ENCODE measurements around the gene NUDT14. TPM values are rescaled to one million over a fixed set of nuclear protein-coding genes. Genes with fewer than 3 reads are reported as not detected.

NUDT14 gene
- polyA plus RNA-seq, 1 donor: 17.6 TPM

- DNase-seq: no peak
Measured at GRCh38 chr14:105145381-105146180, 35.5 kb downstream of the NUDT14 start.

GRCh38 chr14:105144666-105145380 lies 36.3 kb downstream of the NUDT14 start:
- no peak for DNase-seq

- no peak for DNase-seq
Measured at GRCh38 chr14:105144026-105144665, 37.0 kb downstream of the NUDT14 start.

- no peak for DNase-seq
Measured at GRCh38 chr14:105143451-105144025, 37.6 kb downstream of the NUDT14 start.

GRCh38 chr14:105142651-105143450 lies 38.3 kb downstream of the NUDT14 start:
- DNase-seq: no peak

GRCh38 chr14:105141486-105142281 lies 39.4 kb downstream of the NUDT14 start:
- no peak for DNase-seq

- DNase-seq: no peak
Measured at GRCh38 chr14:105141026-105141425, 40.1 kb downstream of the NUDT14 start.

GRCh38 chr14:105140581-105140980 lies 40.5 kb downstream of the NUDT14 start:
- DNase-seq: no peak

GRCh38 chr14:105139831-105140239 lies 41.3 kb downstream of the NUDT14 start:
- DNase-seq: no peak

GRCh38 chr14:105139212-105139825 lies 41.8 kb downstream of the NUDT14 start:
- DNase-seq: no peak

GRCh38 chr14:105138551-105139111 lies 42.5 kb downstream of the NUDT14 start:
- no peak for DNase-seq

- DNase-seq: no peak
Measured at GRCh38 chr14:105138021-105138541, 43.0 kb downstream of the NUDT14 start.

- DNase-seq: no peak
Measured at GRCh38 chr14:105137481-105138020, 43.6 kb downstream of the NUDT14 start.

GRCh38 chr14:105136401-105137322 lies 44.5 kb downstream of the NUDT14 start:
- no peak for DNase-seq

- DNase-seq: no peak
Measured at GRCh38 chr14:105135700-105136395, 45.3 kb downstream of the NUDT14 start.

GRCh38 chr14:105132921-105133654 lies 48.0 kb downstream of the NUDT14 start:
- DNase-seq: no peak

- no peak for DNase-seq
Measured at GRCh38 chr14:105131241-105131640, 49.9 kb downstream of the NUDT14 start.
